ENCODE measurements around the gene RAB31. TPM values are rescaled to one million over a fixed set of nuclear protein-coding genes. Genes with fewer than 3 reads are reported as not detected.

The RAB31 gene
- total and polyA plus RNA-seq, 4 experiments from 2014 or later = 0.07 to 1.8 (median 1.4) TPM

DNA sequence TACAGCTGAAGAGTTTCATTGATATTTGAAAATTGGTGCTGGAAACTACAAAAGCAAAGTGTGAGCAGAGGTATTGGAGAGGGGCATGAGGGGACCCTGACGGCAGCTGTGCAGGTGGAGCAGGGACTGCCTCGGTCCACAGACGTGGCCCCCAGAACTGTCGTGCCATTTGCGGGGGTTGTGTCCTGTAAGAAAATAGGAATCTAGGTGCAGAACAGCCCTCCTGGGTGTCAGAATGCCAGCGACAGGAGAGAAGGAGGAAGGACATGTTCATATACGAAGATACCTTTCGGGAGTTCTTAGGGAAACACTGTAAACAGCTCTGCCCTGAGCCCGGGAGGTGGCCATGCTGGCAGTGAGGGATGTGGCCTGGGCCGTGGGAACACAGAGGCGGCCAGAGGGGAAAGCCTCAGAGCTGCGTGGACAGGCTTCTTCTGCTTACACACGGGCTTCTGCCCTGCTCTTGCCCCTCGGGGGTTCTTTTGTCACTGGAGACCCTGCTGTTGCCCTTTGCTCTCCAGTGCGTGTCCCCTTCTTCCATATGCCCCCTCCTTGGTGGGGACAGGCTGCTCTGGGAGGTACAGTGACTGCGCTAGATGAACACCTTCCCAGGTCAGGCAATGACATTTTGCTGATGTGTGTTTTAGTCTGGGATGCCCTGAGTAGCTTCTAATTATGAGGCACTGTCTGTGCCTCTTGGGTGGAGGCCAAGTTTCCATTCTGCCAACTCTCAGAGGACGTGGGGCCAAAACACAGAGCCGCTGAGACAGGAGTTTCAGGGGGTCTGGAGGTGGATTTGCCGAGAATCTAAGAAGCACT is 95.8 kb downstream of the RAB31 start:
- intact Hi-C loops (cut with micrococcal nuclease) = no loop called here
- ChIA-PET POLR2A (ENCODE audit: partially characterized antibody) (no interaction called here), CTCF (ENCODE audit: partially characterized antibody) (no interaction called here)
- H3K9me3 Mint-ChIP-seq = peaks cover 0 to 5% (median 2%) of the 10 kb centered on the region in 8 donors
- no peak overlapping the region for H3K27ac Mint-ChIP-seq
- Histone ChIP-seq H3K27me3 (ENCODE audit: insufficient read depth, low read length) (no peaks in the 10 kb centered on the region), H3K27ac (ENCODE audit: low read depth, low read length) (no peak overlapping the region), H3K4me1 (ENCODE audit: insufficient read depth, low read length) (no peaks in the 10 kb centered on the region), H3K9me3 (ENCODE audit: control insufficient read depth in 1 of 2, low read length in 2 of 2) (no peaks in the 10 kb centered on the region), H3K36me3 (ENCODE audit: insufficient read depth, low read length) (no peaks in the 10 kb centered on the region), H3K4me3 (ENCODE audit: low read length in 2 of 2) (no peak overlapping the region)
- peaks cover 7 to 11% of the 10 kb centered on the region in 2 donors for H3K27me3 Mint-ChIP-seq
- H3K4me3 Mint-ChIP-seq = no peak overlapping the region
- no peak for DNase-seq
- no peaks in the 10 kb centered on the region for H3K36me3 Mint-ChIP-seq
- H3K4me1 Mint-ChIP-seq = no peaks in the 10 kb centered on the region

DNA sequence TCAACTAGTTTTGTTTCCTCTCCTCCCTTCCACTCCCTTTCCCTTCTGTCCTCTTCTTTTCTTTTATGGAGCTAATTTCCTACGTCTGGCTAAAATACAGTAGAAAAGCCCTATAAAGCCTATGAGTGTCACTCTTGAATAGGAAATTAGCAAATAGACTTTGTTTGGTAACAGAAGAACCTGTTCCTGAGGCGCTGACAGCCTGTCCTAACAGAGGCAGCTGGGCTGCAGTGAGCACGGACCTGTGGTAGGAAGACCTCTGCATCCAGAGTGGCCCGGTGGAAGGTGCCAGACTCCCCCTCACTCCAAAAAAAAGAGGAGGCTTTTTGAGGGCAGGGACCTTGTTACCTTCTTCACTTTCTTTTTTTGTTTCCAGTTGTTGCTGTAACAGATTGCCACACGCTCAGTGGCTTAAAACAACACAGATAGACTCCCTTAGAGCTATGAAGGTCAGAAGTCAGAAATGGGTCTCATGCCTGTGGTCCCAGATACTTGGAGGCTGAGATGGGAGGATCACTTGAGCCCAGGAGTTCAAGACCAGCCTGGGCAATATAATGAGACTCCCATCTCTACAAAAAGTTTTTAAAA is 96.5 kb downstream of the RAB31 start:
- no peaks in the 10 kb centered on the region for H3K4me1 Mint-ChIP-seq
- no peak for DNase-seq
- Histone ChIP-seq H3K36me3 (ENCODE audit: insufficient read depth, low read length) (no peaks in the 10 kb centered on the region), H3K27ac (ENCODE audit: low read depth, low read length) (no peak overlapping the region), H3K4me1 (ENCODE audit: insufficient read depth, low read length) (no peaks in the 10 kb centered on the region), H3K27me3 (ENCODE audit: insufficient read depth, low read length) (no peaks in the 10 kb centered on the region), H3K9me3 (ENCODE audit: control insufficient read depth in 1 of 2, low read length in 2 of 2) (no peaks in the 10 kb centered on the region), H3K4me3 (ENCODE audit: low read length in 2 of 2) (no peak overlapping the region)
- intact Hi-C loops (cut with micrococcal nuclease) = no loop called here
- no peak overlapping the region for H3K4me3 Mint-ChIP-seq
- H3K27ac Mint-ChIP-seq = no peak overlapping the region
- H3K27me3 Mint-ChIP-seq = peaks cover 7 to 13% of the 10 kb centered on the region in 2 donors
- H3K9me3 Mint-ChIP-seq = peaks cover 0 to 5% (median 2%) of the 10 kb centered on the region in 8 donors
- ChIA-PET CTCF (ENCODE audit: partially characterized antibody) (no interaction called here), POLR2A (ENCODE audit: partially characterized antibody) (no interaction called here)
- H3K36me3 Mint-ChIP-seq = no peaks in the 10 kb centered on the region

DNA sequence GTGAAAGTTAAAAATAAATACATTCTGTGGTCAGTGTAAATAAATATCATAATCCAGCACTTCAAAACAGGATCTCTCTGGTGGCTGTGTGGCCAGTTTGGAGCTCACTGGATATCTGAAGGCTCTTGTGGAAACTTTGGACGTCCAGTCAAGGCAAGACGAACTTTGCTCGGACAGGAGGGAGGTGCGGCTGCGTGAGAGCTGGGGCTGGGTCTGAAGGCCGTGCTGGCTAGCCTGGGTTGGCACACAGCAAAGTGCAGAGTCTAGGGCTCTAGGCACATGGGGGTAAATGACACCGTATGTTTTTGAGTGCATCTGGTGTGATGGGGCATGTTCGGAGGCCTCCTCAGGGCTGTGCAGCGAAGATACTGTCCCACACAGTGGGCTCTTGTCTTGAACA is 98.8 kb downstream of the RAB31 start:
- Histone ChIP-seq H3K4me1 (ENCODE audit: insufficient read depth, low read length) (no peaks in the 10 kb centered on the region), H3K27me3 (ENCODE audit: insufficient read depth, low read length) (no peaks in the 10 kb centered on the region), H3K27ac (ENCODE audit: low read depth, low read length) (no peak overlapping the region), H3K36me3 (ENCODE audit: insufficient read depth, low read length) (no peaks in the 10 kb centered on the region), H3K9me3 (ENCODE audit: control insufficient read depth in 1 of 2, low read length in 2 of 2) (no peaks in the 10 kb centered on the region), H3K4me3 (ENCODE audit: low read length in 2 of 2) (no peak overlapping the region)
- ChIA-PET CTCF (ENCODE audit: partially characterized antibody) (no interaction called here), POLR2A (ENCODE audit: partially characterized antibody) (no interaction called here)
- Mint-ChIP-seq H3K27me3 (peaks cover 7 to 12% of the 10 kb centered on the region in 2 donors), H3K4me1 (no peaks in the 10 kb centered on the region), H3K9me3 (peaks cover 0 to 5% (median 0%) of the 10 kb centered on the region in 8 donors), H3K27ac (no peak overlapping the region), H3K36me3 (no peaks in the 10 kb centered on the region), H3K4me3 (no peak overlapping the region)
- intact Hi-C loops (cut with micrococcal nuclease) = no loop called here
- no peak for DNase-seq

DNA sequence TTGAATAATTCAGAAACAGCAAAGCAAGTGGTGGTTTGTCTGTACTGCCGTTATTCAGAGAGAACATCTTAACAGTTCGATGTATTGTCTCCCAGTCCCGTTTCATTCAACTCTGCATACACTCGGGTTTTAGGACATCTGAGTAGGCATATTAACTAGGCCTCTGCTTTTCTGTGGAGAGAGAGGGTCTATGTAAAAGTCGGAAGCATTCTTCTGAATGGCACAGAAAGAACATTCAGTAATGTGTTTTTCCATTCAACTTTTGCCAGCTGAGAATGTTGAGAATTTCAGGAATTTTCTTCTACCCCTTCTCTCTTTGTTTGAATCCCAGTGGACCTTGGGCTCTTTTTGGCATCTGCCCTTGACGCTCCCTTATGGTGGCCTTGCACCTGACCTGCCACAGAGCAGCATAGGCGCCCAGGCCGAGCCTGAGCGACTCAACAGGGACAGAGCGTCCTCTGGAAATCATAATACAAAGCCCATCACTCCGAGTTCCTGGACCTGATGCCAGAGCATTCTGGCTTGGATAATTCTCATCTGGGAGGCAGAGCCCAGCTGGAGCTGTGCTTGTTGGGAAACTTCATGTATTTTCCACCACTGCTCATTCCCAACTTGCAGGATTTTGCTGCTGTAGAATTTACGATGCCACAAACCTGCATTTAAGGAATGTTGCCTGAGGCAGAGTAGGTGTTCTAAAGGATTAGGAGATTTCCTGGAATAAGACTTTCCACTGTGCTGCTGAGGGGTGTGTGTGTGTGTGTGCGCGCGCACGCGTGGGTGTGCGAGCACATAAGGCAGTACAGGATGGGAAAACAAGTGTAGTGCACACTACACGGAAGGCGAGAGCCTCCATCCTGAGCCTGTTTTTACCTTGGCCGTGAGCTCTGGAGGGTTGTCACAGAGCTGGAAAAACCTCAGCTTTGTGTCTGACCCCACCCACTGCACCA is 100.5 kb downstream of the RAB31 start:
- no peaks in the 10 kb centered on the region for H3K27me3 ChIP-seq (ENCODE audit: insufficient read depth, low read length)
- CTCF ChIA-PET (ENCODE audit: partially characterized antibody) = no interaction called here
- intact Hi-C loops (cut with micrococcal nuclease) = no loop called here
- H3K4me1 ChIP-seq (ENCODE audit: insufficient read depth, low read length) = no peaks in the 10 kb centered on the region
- H3K27ac Mint-ChIP-seq = no peak overlapping the region
- POLR2A ChIA-PET (ENCODE audit: partially characterized antibody) = no interaction called here
- H3K4me3 Mint-ChIP-seq = no peak overlapping the region
- no peak for DNase-seq
- no peak overlapping the region for H3K4me3 ChIP-seq (ENCODE audit: low read length in 2 of 2)
- H3K9me3 ChIP-seq (ENCODE audit: control insufficient read depth in 1 of 2, low read length in 2 of 2) = no peaks in the 10 kb centered on the region
- H3K36me3 ChIP-seq (ENCODE audit: insufficient read depth, low read length) = no peaks in the 10 kb centered on the region
- no peak overlapping the region for H3K27ac ChIP-seq (ENCODE audit: low read depth, low read length)
- no peaks in the 10 kb centered on the region for H3K4me1 Mint-ChIP-seq
- no peaks in the 10 kb centered on the region for H3K36me3 Mint-ChIP-seq
- H3K9me3 Mint-ChIP-seq = peaks cover 0 to 5% (median 0%) of the 10 kb centered on the region in 8 donors
- H3K27me3 Mint-ChIP-seq = peaks cover 5 to 15% of the 10 kb centered on the region in 2 donors

DNA sequence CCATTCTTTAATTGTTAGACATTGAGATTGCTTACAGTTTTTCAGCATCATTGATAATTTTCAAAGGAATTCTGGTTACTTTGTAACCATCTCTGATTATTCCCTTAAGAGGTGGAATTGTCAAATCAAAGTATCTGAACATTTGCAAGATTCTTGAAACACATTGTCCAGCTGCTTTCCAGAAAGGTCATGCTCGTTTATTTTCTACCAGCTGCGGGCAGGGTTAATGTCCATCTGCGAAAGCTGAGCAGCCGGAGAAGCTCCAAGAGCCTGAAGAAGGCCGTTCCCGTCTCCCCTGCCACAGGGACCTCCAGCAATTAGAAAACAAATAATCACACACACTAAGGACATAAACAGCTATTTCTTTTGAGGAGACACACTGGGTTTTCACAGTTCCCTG is 101.6 kb downstream of the RAB31 start:
- Histone ChIP-seq H3K4me1 (ENCODE audit: insufficient read depth, low read length) (no peaks in the 10 kb centered on the region), H3K4me3 (ENCODE audit: low read length in 2 of 2) (no peak overlapping the region), H3K27me3 (ENCODE audit: insufficient read depth, low read length) (no peaks in the 10 kb centered on the region), H3K36me3 (ENCODE audit: insufficient read depth, low read length) (no peaks in the 10 kb centered on the region), H3K9me3 (ENCODE audit: control insufficient read depth in 1 of 2, low read length in 2 of 2) (no peaks in the 10 kb centered on the region), H3K27ac (ENCODE audit: low read depth, low read length) (no peak overlapping the region)
- intact Hi-C loops (cut with micrococcal nuclease) = no loop called here
- DNase-seq = no peak
- H3K9me3 Mint-ChIP-seq = peaks cover 0 to 5% (median 0%) of the 10 kb centered on the region in 8 donors
- peaks cover 5 to 13% of the 10 kb centered on the region in 2 donors for H3K27me3 Mint-ChIP-seq
- POLR2A ChIA-PET (ENCODE audit: partially characterized antibody) = no interaction called here
- H3K27ac Mint-ChIP-seq = no peak overlapping the region
- no peaks in the 10 kb centered on the region for H3K4me1 Mint-ChIP-seq
- no peak overlapping the region for H3K4me3 Mint-ChIP-seq
- no peaks in the 10 kb centered on the region for H3K36me3 Mint-ChIP-seq
- CTCF ChIA-PET (ENCODE audit: partially characterized antibody) = no interaction called here

DNA sequence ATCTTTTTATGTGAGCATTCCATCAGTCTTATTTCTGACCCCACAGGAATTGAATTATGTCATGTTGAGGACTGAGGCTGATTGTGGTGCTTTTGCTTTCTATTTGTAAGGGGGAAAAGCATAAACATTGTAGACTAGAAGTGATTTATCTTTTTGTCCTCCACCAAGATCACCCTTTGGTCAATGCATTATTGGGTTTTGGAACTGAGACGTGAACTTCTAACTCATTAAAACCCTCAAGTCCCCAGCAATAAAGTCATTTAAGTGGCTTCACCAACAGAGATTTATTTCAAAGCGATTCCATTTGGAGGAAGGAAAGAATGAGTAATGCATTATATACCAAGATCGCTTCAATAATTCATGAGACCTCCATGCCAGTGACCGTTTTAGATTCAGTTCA is 102.2 kb downstream of the RAB31 start:
- no peak overlapping the region for H3K4me3 Mint-ChIP-seq
- H3K27ac Mint-ChIP-seq = no peak overlapping the region
- H3K27me3 ChIP-seq (ENCODE audit: insufficient read depth, low read length) = no peaks in the 10 kb centered on the region
- no peaks in the 10 kb centered on the region for H3K9me3 ChIP-seq (ENCODE audit: control insufficient read depth in 1 of 2, low read length in 2 of 2)
- H3K9me3 Mint-ChIP-seq = peaks cover 0 to 4% (median 0%) of the 10 kb centered on the region in 8 donors
- ChIA-PET CTCF (ENCODE audit: partially characterized antibody) (no interaction called here), POLR2A (ENCODE audit: partially characterized antibody) (no interaction called here)
- no peak for DNase-seq
- H3K36me3 ChIP-seq (ENCODE audit: insufficient read depth, low read length) = no peaks in the 10 kb centered on the region
- no peak overlapping the region for H3K27ac ChIP-seq (ENCODE audit: low read depth, low read length)
- no peaks in the 10 kb centered on the region for H3K4me1 ChIP-seq (ENCODE audit: insufficient read depth, low read length)
- H3K4me1 Mint-ChIP-seq = no peaks in the 10 kb centered on the region
- peaks cover 5 to 13% of the 10 kb centered on the region in 2 donors for H3K27me3 Mint-ChIP-seq
- no peaks in the 10 kb centered on the region for H3K36me3 Mint-ChIP-seq
- intact Hi-C loops (cut with micrococcal nuclease) = no loop called here
- no peak overlapping the region for H3K4me3 ChIP-seq (ENCODE audit: low read length in 2 of 2)

DNA sequence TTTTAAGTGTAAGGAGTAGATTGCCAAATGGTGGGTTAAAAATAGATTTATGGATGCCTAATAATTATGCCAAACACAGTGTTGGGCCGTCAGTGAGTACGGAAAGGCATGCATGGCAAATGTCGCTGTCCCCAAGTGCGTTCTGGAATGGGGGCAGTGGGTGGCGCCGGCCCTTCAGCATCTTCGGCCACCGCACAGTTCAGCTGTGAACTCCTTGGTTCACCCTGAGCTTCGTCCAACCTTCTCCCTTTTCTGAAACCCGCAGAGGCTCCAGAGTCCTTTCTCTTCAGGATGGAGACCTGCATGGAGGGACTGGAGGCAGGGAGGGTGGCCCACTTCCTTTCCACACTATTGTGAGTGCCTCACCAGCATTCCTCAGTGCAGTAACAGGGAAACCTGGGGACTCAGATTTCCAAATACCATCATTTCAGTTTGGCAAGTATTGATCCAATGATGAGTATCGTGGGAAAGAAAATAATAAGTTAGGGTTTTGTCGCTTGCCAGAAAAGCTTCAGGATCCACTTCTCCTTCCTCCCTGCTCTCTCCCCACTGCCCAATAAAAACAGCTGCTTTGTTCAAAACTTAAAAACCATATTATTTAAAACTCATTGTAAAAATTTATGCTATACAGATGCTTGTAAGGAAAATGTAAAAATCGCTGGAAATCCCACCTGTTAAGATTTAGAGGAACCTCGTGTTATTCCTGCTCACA is 103.0 kb downstream of the RAB31 start:
- Histone ChIP-seq H3K4me3 (ENCODE audit: low read length in 2 of 2) (no peak overlapping the region), H3K4me1 (ENCODE audit: insufficient read depth, low read length) (no peaks in the 10 kb centered on the region), H3K9me3 (ENCODE audit: control insufficient read depth in 1 of 2, low read length in 2 of 2) (no peaks in the 10 kb centered on the region), H3K27ac (ENCODE audit: low read depth, low read length) (no peak overlapping the region), H3K27me3 (ENCODE audit: insufficient read depth, low read length) (no peaks in the 10 kb centered on the region), H3K36me3 (ENCODE audit: insufficient read depth, low read length) (no peaks in the 10 kb centered on the region)
- Mint-ChIP-seq H3K4me1 (no peaks in the 10 kb centered on the region), H3K9me3 (no peaks in the 10 kb centered on the region), H3K36me3 (no peaks in the 10 kb centered on the region), H3K27me3 (peaks cover 4 to 15% of the 10 kb centered on the region in 2 donors), H3K4me3 (no peak overlapping the region), H3K27ac (no peak overlapping the region)
- no peak for DNase-seq
- ChIA-PET POLR2A (ENCODE audit: partially characterized antibody) (no interaction called here), CTCF (ENCODE audit: partially characterized antibody) (no interaction called here)
- intact Hi-C loops (cut with micrococcal nuclease) = no loop called here

Measured in CD4-positive, alpha-beta memory T cell (primary cell).